Measurements from ENCODE around the gene CRIM1. TPM values are rescaled to one million over a fixed set of nuclear protein-coding genes. Genes with fewer than 3 reads are reported as not detected.

The CRIM1 gene
- total and polyA plus RNA-seq, 2 of the 8 experiments (the other 6 are each of a cell fraction or from before 2014, with no cell fraction given): 9.4 to 28.4 TPM

- Histone ChIP-seq H3K79me1 (ENCODE audit: low read depth, low read length) (no peaks in the 10 kb centered on the region; the same call in none of the 2 replicates), H3K23me2 (ENCODE audit: low read depth, low read length) (peaks cover 6% of the 10 kb centered on the region), H2BK20ac (ENCODE audit: low read length) (no peak overlapping the region), H3K27ac (ENCODE audit: low read depth, low read length) (no peak overlapping the region), H3K4ac (replicated peaks; ENCODE audit: insufficient read length, low read depth, low read length) (no peak overlapping the region), H3K79me2 (ENCODE audit: control insufficient read depth in 1 of 2, insufficient read depth in 2 of 2, low read length in 2 of 2) (peaks cover 0 to 8% of the 10 kb centered on the region in 2 experiments; a peak in 1 of 4 replicates), H4K20me1 (replicated peaks in 1 of 2; ENCODE audit: control insufficient read depth in 1 of 2, insufficient read depth in 2 of 2, low read length in 2 of 2) (peaks cover 5 to 12% of the 10 kb centered on the region in 2 experiments), H2AK5ac (ENCODE audit: low read depth, low read length) (no peak overlapping the region), H3K4me2 (ENCODE audit: insufficient read depth in 1 of 2, low read depth in 2 of 2, low read length in 2 of 2) (peak overlapping the region; percentile 69 to 72), H3K14ac (ENCODE audit: insufficient read length) (no peak overlapping the region), H3K23ac (ENCODE audit: insufficient read length) (no peak overlapping the region), H3K4me1 (replicated peaks in 1 of 4; ENCODE audit: control insufficient read depth in 3 of 4, insufficient read depth in 4 of 4, low read length in 3 of 4) (peaks cover 2 to 4% (median 3%) of the 10 kb centered on the region in 4 experiments; a peak in 1 of 7 replicates), H4K5ac (ENCODE audit: insufficient read length, low read depth, low read length) (no peak overlapping the region), H3K36me3 (ENCODE audit: control insufficient read depth in 2 of 4, insufficient read depth in 4 of 4, low read length in 3 of 4) (no peaks in the 10 kb centered on the region; a peak in 1 of 8 replicates), H3K18ac (ENCODE audit: extremely low read depth, low read length) (no peak overlapping the region; the same call in 1 of the 2 replicates), H4K91ac (replicated peaks; ENCODE audit: insufficient read length, low read length) (no peak overlapping the region), H2BK5ac (ENCODE audit: low read depth, low read length) (no peak overlapping the region), H4K8ac (ENCODE audit: extremely low read depth, insufficient read depth, low read length) (no peak overlapping the region), H2BK15ac (ENCODE audit: low read length) (no peak overlapping the region), H3K9ac (replicated peaks in 1 of 4; ENCODE audit: extremely low read depth in 1 of 4, low read depth in 3 of 4, low read length in 3 of 4) (no peak overlapping the region; a peak in 1 of 7 replicates), H3K4me3 (ENCODE audit: extremely low read depth in 1 of 4, insufficient read depth in 2 of 4, low read depth in 3 of 4, low read length in 4 of 4) (peak overlapping the region; percentile 45 to 81 (median 58); a peak in 7 of 8 replicates), H2AFZ (ENCODE audit: low read length) (no peak overlapping the region), H2BK120ac (replicated peaks; ENCODE audit: low read depth, low read length) (no peak overlapping the region), H3K56ac (replicated peaks; ENCODE audit: insufficient read length, low read depth, low read length) (no peak overlapping the region), H2BK12ac (ENCODE audit: low read depth, low read length) (no peak overlapping the region), H3K9me3 (ENCODE audit: insufficient read depth in 2 of 2, low read depth in 1 of 2, low read length in 1 of 2) (no peaks in the 10 kb centered on the region), H3K27me3 (replicated peaks in 1 of 4; ENCODE audit: control insufficient read depth in 3 of 4, extremely low read depth in 1 of 4, insufficient read depth in 3 of 4, low read length in 3 of 4) (peaks cover 12 to 29% (median 23%) of the 10 kb centered on the region in 4 experiments; a peak in 6 of 7 replicates)
- TF ChIP-seq SIN3A (conservative IDR thresholded peaks at IDR 0.05 in 1 of 2, IDR thresholded peaks at IDR 0.05 in 1 of 2; ENCODE audit: low read depth in 1 of 2, low read length in 2 of 2) (no peak), POLR2AphosphoS5 (IDR thresholded peaks at IDR 0.05; ENCODE audit: low read depth, low read length) (peak; percentile 76), ATF2 (IDR thresholded peaks at IDR 0.05; ENCODE audit: low read length) (peak; percentile 56; the same call in 1 of the 2 replicates), KDM5A (IDR thresholded peaks at IDR 0.05; ENCODE audit: low read length) (no peak), MAFK (IDR thresholded peaks at IDR 0.05; ENCODE audit: low read depth, low read length) (no peak), TCF12 (IDR thresholded peaks at IDR 0.05; ENCODE audit: low read depth, low read length) (0 out of 2 replicates have a peak, but pooled peaks have one; percentile 64), ASH2L (IDR thresholded peaks at IDR 0.05; ENCODE audit: low read length) (no peak), RXRA (IDR thresholded peaks at IDR 0.05; ENCODE audit: insufficient read depth, low read depth, low read length) (0 out of 2 replicates have a peak, but pooled peaks have one; percentile 12)
- WGBS, 2 experiments (ENCODE audit: extremely low coverage in 1 of 2, insufficient coverage in 1 of 2, insufficient read length in 1 of 2, insufficient replicate concordance in 2 of 2, low coverage in 1 of 2, low lambda C conversion rate in 2 of 2, missing lambda C conversion rate in 1 of 2): 37% methylated on average over 19 of the region's 19 CpGs; no CpG with 5 or more reads in 1 of the 2 experiments
- POLR2A ChIA-PET (ENCODE audit: partially characterized antibody): interaction anchor here (0.6 to 1.5 kb wide), 8 partner anchors 10 to 61 kb away, joined by 3 to 6 read pairs (median 4); no protein-coding TSS in a partner anchor
- no peak for FAIRE-seq
- CTCF ChIA-PET (ENCODE audit: partially characterized antibody): interaction anchor here (0.6 kb wide), 1 partner anchor 72 kb away, joined by 3 read pairs; no protein-coding TSS in a partner anchor
- no peak for DNase-seq (ENCODE audit: low read depth in 1 of 2, low spot score in 2 of 2)
Measured at GRCh38 chr2:36597003-36597531, 241.5 kb downstream of the CRIM1 start.
